Measurements from ENCODE around the gene TCF23. TPM values are rescaled to one million over a fixed set of nuclear protein-coding genes. Genes with fewer than 3 reads are reported as not detected.
"Not testable (repeated sequence)": the region's sequence is repeated elsewhere in the genome, so short reads cannot be mapped to it uniquely, and the experiment has no call there.

Gene TCF23
- total RNA-seq, 2 donors from 2014 or later: under 0.01 to 0.66 TPM

DNA sequence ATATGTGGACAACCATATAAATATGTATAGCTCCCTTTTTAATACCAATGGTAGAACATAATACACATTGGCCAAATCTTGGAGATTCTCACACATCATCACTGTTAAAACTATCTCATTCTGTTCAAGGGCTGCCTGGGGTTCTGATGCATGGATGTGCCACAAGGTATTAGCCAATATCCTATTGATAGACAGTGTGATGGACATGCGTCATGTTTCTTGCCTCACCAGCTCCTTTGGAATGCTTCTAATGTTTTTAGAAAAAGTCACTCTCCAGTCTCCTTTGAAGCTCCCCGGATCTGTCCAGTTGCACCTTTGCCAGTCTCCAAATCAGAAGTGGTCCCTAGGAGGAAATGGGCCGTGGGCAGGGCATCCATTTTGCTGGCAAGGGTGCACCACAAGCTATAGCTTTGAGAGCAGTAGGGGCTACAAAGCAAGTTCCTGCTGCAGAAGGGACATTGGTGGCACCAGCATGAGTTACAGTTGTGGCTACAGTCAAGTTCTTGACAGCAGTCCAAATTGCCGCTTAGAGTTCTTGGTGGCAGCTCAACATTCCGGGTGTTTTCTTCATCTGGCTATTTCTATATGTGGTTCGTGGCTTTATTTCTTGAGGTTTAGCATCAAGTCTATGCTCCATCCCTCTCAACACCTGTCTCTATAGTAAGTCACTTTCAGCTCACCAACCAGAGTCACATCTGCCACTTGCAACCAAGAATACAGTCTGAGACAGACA is 38.0 kb downstream of the TCF23 start:
- H3K27ac ChIP-seq: no peak overlapping the region
- H3K36me3 ChIP-seq (replicated peaks in 1 of 2; ENCODE audit: insufficient read depth in 1 of 2, low read depth in 2 of 2): no peaks in the 10 kb centered on the region
- intact Hi-C loops (cut with DNase I): no loop called here
- TF ChIP-seq, protein P1, sequence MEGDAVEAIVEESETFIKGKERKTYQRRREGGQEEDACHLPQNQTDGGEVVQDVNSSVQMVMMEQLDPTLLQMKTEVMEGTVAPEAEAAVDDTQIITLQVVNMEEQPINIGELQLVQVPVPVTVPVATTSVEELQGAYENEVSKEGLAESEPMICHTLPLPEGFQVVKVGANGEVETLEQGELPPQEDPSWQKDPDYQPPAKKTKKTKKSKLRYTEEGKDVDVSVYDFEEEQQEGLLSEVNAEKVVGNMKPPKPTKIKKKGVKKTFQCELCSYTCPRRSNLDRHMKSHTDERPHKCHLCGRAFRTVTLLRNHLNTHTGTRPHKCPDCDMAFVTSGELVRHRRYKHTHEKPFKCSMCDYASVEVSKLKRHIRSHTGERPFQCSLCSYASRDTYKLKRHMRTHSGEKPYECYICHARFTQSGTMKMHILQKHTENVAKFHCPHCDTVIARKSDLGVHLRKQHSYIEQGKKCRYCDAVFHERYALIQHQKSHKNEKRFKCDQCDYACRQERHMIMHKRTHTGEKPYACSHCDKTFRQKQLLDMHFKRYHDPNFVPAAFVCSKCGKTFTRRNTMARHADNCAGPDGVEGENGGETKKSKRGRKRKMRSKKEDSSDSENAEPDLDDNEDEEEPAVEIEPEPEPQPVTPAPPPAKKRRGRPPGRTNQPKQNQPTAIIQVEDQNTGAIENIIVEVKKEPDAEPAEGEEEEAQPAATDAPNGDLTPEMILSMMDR (IDR thresholded peaks at IDR 0.05): no peak
- no peak for TF ChIP-seq POLR2A (IDR thresholded peaks at IDR 0.05)
- WGBS, 2 donors: 50 to 63% methylated on average over 5 to 6 of the region's 6 CpGs
- H3K4me3 ChIP-seq: no peak overlapping the region
- no peaks in the 10 kb centered on the region for H3K27me3 ChIP-seq
- no peak for DNase-seq
- no peaks in the 10 kb centered on the region for H3K9me3 ChIP-seq
- ATAC-seq: no peak
- no peaks in the 10 kb centered on the region for H3K4me1 ChIP-seq

DNA sequence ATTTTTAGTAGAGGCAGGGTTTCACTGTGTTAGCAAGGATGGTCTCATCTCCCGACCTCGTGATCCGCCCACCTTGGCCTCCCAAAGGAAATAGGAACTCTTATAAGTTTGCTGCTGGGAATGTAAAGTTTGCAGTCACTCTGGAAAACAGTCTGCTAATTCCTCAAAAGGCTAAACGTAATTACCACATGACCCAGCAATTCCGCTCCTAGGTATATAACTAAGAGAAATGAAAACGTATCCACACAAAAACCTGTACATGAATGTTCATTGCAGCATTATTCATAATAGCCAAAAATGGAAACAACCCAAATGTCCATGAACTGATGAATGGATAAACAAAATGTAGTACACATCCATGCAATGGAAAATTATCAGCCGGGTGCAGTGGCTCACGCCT is 41.2 kb downstream of the TCF23 start:
- peaks cover 6% of the 10 kb centered on the region for H3K4me1 ChIP-seq
- no peak overlapping the region for H3K4me3 ChIP-seq
- no peak overlapping the region for H3K27ac ChIP-seq
- H3K9me3 ChIP-seq: no peaks in the 10 kb centered on the region
- no peak for TF ChIP-seq POLR2A (IDR thresholded peaks at IDR 0.05)
- TF ChIP-seq, protein P1 (IDR thresholded peaks at IDR 0.05): no peak
- WGBS, 2 donors: 71 to 86% methylated on average over 8 of the region's 8 CpGs
- ATAC-seq (no peak), DNase-seq (no peak)
- intact Hi-C loops (cut with DNase I): no loop called here
- no peaks in the 10 kb centered on the region for H3K36me3 ChIP-seq (replicated peaks in 1 of 2; ENCODE audit: insufficient read depth in 1 of 2, low read depth in 2 of 2)
- no peaks in the 10 kb centered on the region for H3K27me3 ChIP-seq

DNA sequence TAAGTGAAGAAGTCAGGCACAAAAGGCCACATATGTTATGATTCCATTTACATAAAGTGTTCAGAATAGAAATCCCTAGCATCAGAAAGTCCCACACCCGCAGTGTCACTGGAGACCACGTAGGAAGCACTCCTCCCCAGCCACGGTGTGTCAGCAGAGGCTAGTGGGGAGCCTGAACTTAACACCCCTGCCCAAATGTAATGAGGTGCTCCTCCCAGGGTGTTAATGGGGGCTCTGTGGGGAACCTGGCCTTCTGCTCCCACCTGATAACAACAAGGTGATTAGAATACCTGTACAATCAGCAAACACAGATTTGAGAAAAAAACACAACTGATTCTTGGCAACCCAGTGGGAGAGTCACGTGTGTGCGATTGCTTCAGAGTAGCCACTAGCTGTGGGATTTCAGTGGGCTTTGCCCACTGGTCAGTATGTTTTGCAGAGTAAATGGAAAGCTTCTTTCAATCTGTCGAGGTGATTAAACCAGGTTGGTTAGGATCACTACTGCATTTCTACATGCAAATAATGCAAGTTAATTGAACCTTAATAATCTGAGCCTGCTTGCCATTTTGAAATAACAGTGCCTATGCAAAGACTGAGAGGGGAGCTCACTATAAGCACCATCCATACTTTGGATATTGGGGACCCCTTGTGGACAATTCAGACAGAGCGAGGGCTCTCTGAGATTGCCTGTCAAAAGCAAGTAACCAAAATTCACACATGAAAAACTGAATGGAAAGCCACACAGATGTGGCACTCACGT is 42.4 kb downstream of the TCF23 start:
- peak; percentile 40 for ATAC-seq
- Histone ChIP-seq H3K4me1 (peaks cover 9% of the 10 kb centered on the region), H3K36me3 (replicated peaks in 1 of 2; ENCODE audit: insufficient read depth in 1 of 2, low read depth in 2 of 2) (no peaks in the 10 kb centered on the region), H3K4me3 (no peak overlapping the region), H3K27ac (no peak overlapping the region), H3K27me3 (no peaks in the 10 kb centered on the region), H3K9me3 (no peaks in the 10 kb centered on the region)
- TF ChIP-seq, protein P1 (IDR thresholded peaks at IDR 0.05): peak in 5 of 7 experiments; percentile 22 to 52 (median 37)
- no peak for TF ChIP-seq POLR2A (IDR thresholded peaks at IDR 0.05)
- intact Hi-C loops (cut with DNase I): no loop called here
- 30% methylated on average over 8 of the region's 8 CpGs for WGBS, 2 donors
- peak in 2 of 4 donors; percentile 56 to 58 for DNase-seq

DNA sequence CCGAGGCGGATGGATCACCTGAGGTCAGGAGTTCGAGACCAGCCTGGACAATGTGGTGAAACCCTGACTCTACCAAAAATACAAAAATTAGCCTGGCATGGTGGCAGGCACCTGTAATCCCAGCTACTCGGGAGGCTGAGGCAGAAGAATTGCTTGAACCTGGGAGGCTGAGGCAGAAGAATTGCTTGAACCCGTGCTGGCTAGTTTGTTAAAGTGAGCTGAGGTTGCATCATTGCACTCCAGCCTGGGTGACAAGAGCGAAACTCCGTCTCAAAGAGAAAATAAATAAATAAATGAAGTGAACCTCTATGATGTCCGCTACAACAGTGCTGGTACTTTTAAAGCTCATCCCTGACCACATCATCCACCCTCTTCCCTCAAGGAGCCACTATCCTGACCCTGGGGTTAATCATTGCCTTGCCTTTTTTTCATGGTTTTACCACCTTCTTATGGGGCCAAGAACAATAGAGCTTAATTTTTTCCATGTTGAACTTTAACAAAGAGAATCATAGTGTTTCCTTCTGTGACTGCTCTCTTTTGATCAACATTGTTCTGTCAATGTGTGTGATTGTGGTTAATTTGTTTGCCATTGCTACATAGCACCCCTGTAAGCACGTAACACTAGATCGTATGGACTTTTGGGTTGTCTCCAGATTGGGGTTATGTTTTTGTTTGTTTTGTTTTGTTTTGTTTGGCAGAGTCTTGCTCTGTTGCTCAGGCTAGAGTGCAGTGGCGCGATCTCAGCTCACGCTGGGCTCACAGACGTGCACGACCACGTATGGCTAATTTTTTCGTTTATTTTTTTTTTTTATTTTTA is 45.9 kb downstream of the TCF23 start:
- DNase-seq (peak in 1 of 4 donors; percentile 26), ATAC-seq (peak; percentile 38)
- Histone ChIP-seq H3K36me3 (replicated peaks in 1 of 2; ENCODE audit: insufficient read depth in 1 of 2, low read depth in 2 of 2) (no peaks in the 10 kb centered on the region), H3K4me1 (peaks cover 9% of the 10 kb centered on the region), H3K9me3 (no peaks in the 10 kb centered on the region), H3K27me3 (no peaks in the 10 kb centered on the region), H3K4me3 (no peak overlapping the region), H3K27ac (no peak overlapping the region)
- no peak for TF ChIP-seq POLR2A (IDR thresholded peaks at IDR 0.05)
- TF ChIP-seq, protein P1 (IDR thresholded peaks at IDR 0.05): no peak
- intact Hi-C loops (cut with DNase I): no loop called here
- 43 to 58% methylated on average over 17 of the region's 17 CpGs for WGBS, 2 donors

DNA sequence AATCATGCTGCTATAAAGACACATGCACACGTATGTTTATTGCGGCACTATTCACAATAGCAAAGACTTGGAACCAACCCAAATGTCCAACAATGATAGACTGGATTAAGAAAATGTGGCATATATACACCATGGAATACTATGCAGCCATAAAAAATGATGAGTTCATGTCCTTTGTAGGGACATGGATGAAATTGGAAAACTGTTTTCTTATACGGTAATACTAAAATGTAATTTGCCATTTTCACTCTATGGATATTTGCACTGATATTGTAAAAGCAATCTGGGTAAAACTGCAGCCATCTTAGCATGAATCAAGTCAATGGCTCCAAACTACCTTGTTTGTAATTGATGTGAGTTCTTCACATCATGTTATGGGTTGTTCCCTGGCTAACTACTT is 47.0 kb downstream of the TCF23 start:
- H3K27me3 ChIP-seq; ATAC-seq; H3K4me1 ChIP-seq; H3K9me3 ChIP-seq; H3K27ac ChIP-seq; H3K36me3 ChIP-seq (replicated peaks in 1 of 2; ENCODE audit: insufficient read depth in 1 of 2, low read depth in 2 of 2); intact Hi-C loops (cut with DNase I); H3K4me3 ChIP-seq; DNase-seq: not testable (repeated sequence)
- WGBS, 2 donors: 82 to 87% methylated on average over 1 to 3 of the region's 3 CpGs

DNA sequence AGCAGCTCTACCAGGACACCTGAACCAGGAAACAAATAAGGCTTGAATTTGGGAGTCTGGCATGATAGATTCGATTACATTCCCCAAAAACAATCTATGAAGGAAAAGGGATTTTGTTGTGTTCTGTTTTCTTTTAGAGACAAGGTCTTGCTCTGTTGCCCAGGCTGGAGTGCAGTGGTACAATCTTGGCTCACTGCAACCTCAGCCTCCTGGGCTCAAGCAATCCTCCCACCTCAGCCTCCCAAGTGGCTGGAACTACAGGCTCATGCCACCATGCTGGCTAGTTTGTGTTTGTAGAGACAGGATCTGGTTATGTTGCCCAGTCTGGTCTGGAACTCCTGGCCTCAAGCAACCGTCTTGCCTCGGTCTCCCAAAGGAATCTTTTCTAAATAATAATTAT is 49.3 kb downstream of the TCF23 start:
- H3K27me3 ChIP-seq; intact Hi-C loops (cut with DNase I): not testable (repeated sequence)

More for the DNA sequence above, 49.3 kb downstream of the TCF23 start:
- not testable (repeated sequence) for ATAC-seq; H3K36me3 ChIP-seq (replicated peaks in 1 of 2; ENCODE audit: insufficient read depth in 1 of 2, low read depth in 2 of 2); H3K9me3 ChIP-seq; H3K4me1 ChIP-seq; H3K27ac ChIP-seq; H3K4me3 ChIP-seq; DNase-seq
- WGBS, 2 donors: 88 to 90% methylated on average over 3 of the region's 3 CpGs
